Muscle of arm (tissue), 12 donors: ENCODE measurements around the gene DENND2A. TPM values are rescaled to one million over a fixed set of nuclear protein-coding genes. Genes with fewer than 3 reads are reported as not detected.
A peak's percentile ranks its signal among the peaks of the same experiment; 100 is the strongest.
"Not testable (repeated sequence)": the region's sequence is repeated elsewhere in the genome, so short reads cannot be mapped to it uniquely, and the experiment has no call there.

ENCODE experiments used
- DNase-seq: peaks from one replicate; pipeline ENCODE4 v3.0.0-alpha.2; 2013
- polyA plus RNA-seq, 12 donors: library from polyadenylated mRNA; unstranded; fragments of 120-200 nt; gene quantifications; one replicate each; pipeline ENCODE4 v1.2.1, GENCODE V29; 2013; ENCODE audit not compliant: insufficient read length in 12 of 12

The DENND2A gene
- polyA plus RNA-seq, 12 donors = 35.7 to 76.7 (median 47.6) TPM; not detected in 1

DNA sequence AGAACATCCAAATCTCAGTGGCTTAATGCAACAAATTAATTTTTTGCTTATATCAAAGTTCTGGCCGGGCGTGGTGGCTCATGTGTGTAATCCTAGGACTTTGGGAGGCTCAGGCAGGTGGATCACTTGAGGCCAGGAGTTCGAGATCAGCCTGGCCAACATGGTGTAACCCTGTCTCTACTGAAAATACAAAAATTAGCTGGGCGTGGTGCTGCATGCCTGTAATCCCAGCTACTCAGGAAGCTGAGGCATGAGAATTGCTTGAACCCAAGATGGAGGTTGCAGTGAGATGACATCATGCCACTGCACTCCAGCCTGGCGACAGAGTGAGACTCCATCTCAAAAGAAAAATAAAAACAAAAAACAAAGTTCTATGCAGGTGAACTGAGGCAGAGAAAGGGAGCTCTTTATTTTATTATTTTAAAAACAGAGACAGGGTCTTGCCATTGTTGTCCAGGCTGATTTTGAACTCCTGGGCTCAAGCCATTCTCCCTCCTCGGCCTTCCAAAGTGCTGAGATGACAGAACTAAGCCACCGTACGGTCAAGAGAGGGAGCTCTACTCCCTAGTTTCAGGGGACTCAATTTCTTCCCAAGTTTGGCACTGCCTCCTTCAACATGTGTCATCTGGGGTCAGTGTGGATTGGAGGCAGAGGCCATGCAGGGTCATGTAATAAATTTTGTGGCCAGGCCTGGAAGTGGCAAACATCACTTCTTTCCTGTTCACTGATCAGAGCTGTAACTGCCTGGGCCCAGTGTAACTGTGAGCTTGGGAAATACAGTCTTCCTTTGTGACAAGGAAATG, 34.5 kb upstream of the DENND2A start:
- DNase-seq = no peak

DNA sequence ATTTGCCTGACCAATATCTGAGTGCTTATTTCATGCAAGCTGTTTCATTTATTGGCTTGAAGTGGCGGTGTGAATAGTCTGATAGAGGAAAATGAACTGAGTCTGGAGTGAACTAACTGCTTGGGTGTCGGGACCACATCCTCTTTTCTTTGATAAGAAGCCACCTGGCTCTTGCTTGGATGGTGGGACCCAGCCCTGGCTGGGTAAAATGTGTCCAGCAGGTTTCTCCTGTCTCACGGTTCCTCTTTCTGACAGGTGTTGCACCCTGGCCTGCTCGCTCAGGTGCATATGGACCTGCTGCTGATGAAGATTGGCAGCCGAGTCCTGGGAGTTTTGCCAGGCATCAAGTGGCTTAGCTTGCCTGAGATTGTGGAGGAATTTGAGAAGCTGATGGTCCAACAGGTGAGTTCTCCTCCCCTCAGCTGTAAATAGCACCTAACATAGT, 33.8 kb upstream of the DENND2A start:
- no peak for DNase-seq

DNA sequence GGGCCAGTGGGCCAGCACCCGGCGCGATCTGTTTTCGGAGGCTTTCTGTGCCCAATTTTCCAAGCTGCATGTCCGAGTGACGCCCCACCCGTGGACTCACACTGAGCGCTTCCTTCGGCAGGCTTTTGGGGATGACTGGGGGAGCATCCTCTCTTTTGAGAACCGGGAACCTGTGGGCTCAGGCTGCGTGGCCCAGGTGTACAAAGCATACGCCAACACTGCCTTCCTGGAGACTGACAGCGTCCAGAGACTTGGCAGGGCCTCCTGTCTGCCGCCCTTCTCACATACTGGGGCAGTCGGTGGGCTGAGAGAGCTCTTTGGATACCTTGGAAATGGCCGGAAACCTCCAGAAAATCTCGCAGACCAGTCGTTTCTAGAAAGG, 33.2 kb upstream of the DENND2A start:
- DNase-seq = no peak

DNA sequence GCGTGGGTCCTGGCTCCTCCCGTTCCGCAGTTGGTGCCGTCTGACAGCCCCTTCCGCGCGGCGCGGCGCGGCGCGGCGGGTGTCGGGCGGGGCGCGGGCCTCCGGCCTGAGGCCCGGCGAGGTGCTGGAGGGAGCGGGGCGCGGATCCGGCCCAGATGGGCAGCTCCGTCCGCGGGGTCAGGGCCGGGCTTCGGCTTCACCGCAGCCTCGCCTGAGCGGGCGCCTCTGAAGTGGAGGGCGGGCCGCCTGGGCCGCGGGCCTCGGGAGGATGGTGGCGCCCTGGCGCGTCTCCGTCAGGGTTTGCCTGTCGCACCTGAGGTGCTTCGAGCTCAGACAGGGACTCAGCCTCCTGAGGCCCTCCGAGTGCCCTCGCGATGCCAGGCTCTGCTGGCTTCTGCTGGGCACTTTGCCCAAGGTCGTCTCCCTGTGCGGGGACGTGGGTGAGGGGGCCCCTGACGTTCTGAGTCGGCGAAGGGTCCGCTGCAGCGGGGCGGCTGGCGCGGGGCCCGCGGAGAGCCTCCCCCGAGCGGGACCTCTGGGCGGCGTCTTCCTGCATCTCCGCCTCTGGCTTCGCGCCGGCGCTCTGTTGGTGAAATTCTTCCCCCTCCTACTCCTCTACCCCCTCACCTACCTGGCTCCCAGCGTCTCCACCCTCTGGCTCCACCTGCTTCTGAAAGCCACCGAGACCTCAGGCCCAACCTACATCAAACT, 32.6 kb upstream of the DENND2A start:
- DNase-seq = peak; percentile 38

DNA sequence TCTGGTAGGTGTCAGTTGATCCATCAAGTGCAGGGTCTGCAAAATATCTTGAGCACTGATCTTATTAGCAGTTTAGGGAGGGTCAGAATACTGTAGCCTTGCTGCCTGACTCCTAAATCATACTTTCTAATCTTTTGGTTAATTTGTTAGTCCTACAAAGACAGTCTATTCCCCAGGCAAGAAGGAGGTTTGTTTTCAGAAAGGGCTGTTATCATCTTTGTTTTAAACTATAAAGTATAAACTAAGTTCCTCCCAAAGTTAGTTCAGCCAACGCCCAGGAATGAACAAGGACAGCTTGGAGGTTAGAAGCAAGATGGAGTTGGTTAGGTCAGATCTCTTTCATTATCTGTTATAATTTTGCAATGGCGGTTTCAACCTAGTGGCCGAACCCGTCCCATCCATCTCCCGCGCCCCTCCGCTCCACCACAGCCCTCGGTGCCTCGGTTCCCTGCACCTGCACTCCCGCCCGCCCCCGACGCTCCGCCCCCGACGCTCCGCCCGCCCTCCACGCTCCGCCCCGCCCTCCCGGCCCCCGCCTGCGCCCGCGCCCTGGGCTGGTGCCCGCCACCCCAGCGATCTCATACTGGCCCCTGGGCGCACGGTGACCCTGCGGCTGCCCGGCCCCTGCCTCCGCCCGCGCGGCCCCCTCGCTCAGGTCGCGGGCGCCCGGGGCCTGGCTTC, 31.9 kb upstream of the DENND2A start, which contains the start of gene ADCK2:
Gene ADCK2, plus strand, starts transcription at position 564 of the 681 bp plus-strand sequence. CDS start 386 bp downstream, outside the sequence.
- no peak for DNase-seq

DNA sequence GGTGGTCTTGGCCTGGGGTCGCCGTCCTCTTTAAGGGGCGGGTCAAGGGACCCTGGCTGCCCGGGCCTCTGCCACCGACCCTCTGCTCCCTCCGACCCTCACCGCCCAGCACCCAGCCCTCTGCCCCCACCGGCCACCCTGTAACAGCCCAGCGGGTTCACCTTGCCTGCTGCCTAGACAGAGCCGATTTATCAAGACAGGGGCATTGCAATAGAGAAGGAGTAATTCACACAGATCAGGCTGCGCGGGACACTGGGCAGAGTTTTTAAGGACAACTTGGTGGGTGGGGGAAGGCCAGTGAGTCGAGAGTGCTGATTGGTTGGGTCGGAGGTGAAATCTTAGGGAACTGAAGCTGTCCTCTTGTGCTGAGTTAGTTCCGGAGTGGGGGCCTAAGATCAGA, 31.4 kb upstream of the DENND2A start:
- no peak for DNase-seq

DNA sequence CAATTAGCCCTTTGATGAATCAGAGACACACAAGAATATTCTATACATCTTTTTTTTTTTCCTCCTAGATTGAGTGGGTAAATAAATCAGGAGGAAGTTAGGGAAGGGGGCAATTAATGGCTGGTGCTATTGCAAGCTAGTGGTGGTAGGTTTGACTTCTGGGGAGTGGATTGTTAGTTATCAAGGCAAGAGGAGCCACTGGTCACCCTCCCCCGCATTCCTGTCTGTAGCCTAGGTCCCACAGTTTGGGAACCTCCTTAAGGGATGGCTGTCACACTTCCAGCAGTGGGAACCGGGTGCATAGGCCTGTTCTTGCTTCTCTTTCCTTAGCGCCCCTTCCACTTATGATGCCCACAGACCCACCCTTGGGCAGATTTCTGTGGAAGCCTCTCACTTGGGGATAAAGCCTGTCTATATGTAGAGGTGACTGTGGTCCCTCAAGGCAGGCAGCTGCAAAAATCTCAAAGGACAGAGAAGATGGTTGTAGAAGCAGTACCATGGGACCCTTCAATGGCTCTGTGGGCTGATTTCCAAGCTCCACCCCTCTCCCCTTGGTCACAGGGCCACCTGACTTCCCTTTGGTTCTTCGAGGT, 29.8 kb upstream of the DENND2A start:
- DNase-seq = no peak

DNA sequence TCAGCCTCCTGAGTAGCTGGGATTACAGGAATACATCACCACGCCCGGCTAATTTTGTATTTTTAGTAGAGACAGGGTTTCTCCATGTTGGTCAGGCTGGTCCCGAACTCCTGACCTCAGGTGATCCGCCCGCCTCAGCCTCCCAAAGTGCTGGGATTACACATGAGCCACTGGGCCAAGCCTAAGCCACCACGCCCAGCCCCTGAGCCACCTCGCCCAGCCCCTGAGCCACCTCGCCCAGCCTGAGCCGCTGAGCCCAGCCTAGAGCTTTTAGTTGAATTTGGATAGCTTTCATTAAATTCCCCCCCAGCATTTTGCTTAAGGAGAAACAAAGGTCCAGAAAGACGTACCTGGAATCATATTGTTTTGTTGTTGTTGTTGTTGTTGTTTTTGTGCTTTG, 29.2 kb upstream of the DENND2A start:
- not testable (repeated sequence) for DNase-seq

DNA sequence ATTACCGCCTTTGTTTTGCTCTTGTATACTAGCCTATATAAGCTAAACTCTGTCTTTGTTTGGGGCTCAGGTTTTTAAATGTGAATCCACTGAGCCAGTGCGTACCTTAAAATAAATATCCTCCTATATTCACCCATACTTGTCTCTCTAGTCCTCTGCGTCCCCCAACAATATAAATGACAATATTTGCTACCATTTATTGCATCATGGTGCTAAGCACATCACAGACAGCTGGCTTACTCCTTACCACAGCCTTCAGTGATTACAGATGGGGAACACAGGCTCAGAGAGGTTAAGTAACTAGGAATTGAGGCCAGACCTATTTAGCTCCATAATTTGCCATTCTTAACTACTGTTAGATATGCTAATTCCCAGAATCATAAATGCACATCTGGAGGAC, 28.7 kb upstream of the DENND2A start:
- no peak for DNase-seq

DNA sequence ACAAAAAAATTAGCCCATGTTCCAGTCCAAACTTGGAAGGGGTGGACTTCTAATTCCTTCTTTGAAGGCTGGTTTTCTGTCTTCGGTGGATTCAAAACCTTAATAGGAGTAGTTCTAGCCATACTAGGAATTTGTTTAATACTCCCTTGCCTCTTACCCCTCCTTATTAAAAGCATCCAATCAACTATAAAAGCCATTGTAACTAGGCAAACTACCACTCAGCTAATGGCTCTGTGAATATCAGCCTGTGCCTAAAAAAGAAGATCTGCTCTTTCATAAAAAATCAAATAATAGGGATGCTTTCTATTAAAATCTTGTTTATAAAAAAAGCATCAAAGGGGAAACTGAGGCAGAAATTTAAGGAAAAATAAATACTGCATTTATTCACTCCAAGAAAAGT, 28.0 kb upstream of the DENND2A start:
- DNase-seq = no peak

DNA sequence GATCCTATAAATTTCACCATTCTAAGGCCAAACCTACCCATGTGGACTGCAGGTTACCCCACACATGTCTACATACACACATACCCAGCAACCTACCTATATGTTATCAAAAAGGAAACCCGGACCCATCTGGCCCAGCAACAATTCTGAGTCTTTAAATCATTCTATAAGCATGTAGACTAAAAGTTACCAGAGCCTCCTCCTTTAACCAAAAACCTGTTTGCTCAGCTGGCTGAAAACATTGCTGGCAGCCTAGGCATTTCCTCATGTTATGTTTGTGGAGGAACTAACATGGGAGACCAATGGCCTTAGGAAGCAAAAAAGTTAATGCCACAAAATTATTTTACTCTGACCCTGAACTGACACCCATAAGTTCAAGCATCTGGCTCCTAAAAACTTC, 26.9 kb upstream of the DENND2A start:
- no peak for DNase-seq

DNA sequence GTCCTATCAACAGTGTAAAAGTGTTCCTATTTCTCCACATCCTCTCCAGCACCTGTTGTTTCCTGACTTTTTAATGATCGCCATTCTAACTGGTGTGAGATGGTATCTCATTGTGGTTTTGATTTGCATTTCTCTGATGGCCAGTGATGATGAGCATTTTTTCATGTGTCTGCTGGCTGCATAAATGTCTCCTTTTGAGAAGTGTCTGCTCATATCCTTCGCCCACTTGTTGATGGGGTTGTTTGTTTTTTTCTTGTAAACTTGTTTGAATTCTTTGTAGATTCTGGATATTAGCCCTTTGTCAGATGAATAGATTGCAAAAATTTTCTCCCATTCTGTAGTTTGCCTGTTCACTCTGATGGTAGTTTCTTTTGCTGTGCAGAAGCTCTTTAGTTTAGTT, 22.3 kb upstream of the DENND2A start:
- not testable (repeated sequence) for DNase-seq

DNA sequence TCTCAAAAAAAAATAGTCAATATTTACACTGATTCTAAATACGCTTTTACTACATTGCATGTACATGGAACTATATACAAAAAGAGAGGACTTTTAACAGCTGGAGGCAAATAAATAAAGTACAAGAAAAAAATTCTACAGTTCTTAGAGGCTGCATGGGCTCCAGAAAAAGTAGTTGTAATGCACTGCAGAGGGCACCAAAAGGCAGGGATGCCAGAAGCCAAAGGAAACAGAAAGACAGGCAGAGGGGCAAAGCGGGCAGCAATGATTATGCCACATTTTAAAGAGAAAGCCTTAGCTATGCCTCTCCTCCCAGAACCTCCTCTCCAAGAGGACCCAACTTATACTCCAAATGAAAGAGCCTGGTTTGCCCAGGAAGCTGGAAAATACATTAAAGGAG, 20.5 kb upstream of the DENND2A start:
- DNase-seq = no peak

DNA sequence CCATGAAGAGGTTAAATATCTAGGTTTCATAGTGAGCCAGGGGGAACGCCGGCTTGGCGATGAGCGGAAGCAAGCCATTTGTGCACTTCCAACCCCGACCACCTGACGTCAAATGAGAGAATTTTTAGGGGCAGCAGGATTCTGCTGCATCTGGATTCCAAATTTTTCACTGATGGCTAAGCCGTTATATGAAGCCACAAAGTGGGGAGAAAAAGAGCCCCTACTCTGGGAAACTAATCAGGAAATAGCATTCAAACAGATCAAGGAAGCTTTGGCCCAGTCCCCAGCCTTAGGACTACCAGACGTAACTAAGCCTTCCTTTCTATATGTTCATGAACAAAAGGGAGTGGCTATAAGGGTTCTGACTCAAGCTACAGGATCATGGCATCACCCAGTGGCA, 19.2 kb upstream of the DENND2A start:
- DNase-seq = no peak

DNA sequence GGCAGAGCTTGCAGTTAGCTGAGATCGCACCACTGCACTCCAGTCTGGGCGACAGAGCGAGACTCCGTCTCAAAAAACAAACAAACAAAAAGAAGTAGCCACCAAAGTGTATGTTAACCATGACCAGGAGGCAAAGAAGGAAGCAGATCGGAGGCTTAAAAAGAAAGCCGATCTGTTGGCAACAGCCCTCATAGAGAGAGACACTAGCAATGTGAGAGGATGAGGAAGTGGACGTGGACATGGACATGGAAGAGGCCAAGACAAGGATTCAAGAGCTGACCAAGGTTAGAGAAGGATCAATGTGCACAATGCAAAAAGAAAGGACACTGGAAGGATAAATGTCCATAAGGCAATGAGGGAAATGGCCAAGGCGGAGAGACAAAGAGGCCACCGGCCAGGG, 17.3 kb upstream of the DENND2A start:
- DNase-seq = no peak

DNA sequence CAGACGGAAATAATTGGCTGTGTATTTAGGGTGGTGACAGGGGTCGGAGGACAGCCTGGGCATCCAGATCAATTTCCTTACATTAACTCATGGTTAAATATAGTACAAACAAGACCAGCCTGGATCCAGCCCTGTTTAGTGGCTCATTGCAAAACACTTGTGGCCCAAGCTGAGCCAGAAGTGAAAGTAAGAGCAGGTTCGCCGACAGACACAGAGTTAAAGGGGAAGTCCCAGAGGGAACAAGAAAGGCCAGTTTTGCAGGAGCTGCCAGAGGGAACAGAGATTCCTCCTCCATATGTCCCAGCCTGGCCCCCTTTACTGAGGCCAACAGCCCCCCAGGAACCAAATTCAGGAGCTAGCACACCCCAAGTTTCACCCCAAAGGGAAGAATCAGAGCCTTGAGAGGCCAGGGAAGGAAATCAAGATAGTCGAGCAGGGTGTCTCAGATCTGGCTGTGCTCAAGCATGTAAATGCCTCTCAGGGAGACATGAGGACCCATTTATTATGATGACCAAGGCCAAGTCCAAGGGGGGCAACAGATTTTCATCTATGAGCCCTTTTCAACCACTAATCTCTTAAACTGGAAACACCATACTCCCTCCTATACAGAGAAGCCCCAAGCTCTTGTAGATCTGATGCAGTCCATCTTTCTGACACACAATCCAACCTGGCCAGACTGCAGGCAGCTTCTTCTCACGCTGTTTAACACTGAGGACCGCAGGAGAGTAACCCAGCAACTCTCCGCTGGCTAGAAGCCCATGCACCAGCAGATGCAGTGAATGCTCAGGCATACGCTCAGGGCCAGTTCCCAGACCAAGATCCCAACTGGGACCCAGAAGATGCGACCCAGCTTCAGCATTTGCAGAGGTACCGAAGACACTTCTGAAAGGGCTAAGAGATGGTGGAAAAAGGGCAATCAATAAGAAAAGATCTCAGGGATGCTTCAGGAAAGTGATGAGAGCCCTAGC, 16.2 kb upstream of the DENND2A start:
- no peak for DNase-seq

DNA sequence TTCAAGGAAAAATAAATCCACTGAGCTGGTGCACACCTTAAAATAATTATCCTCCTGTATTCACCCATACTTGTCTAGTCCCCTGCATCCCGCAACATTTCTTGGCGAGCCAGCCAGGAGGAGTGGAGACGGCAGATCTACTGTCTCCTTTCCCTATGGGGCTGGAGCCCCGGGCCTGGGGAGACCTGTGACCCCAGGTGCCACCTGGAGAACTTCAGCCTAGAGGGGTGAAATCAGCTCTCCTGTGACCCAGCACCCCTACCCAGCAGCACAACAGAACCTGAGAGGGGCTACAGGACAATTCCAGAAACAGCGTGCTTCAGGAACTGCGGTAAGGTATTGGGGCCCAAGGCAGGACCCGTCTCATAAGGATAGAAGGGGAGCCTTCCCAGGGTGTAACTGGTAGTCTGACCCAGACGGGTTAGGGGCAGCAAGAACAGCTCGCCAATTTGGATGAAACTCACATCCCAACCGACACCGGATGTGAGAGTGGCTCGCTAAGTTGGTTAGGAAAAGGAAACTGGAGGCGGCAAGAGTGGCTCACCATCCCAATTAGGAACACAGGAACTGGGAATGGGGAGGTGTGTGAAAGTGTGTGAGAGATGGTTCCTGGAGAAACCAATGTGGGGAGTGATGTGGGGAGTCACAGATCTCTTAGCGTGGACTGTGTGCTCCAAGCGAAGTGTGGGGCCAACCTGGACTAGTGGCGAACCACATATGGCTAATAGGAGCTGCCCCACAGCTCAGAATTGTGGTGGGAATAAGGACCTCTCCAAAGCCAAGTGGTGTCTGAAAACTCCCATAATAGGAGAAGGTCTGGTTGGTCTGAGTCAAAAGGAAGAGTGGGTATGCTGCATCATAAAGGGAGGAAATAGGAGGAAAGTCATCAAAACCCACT, 15.1 kb upstream of the DENND2A start:
- no peak for DNase-seq

DNA sequence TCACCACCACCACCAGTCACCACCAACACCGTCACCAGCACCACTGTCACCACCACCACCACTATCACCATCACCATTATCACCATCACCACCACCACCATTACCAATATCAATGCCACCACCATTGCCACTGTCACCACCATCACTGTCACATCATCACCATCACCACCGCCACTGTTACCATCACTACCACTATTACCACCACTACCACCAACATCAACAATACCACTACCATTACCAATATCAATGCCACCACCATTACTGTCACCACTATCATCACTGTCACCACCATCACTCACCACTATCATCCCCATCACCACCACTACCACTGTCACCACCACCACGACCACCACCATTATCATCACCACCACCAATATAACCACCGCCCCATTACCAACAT, 14.0 kb upstream of the DENND2A start:
- no peak for DNase-seq

DNA sequence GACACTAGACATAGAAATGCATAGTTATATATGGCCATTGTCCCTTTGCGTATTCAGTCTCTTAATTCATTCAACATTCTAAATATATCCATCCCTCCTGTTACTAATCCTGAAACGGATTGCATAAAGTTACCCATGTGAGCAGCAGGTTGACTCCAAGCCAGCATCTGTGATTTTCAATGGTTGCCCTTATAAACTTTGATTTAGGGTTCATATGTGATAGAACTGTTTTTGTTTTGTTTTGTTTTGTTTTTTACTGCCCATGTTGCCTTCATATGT, 13.4 kb upstream of the DENND2A start:
- DNase-seq = no peak
